Smooth muscle cell (in vitro differentiated cells): ENCODE data around the gene TOR3A. TPM values are rescaled to one million over a fixed set of nuclear protein-coding genes. Genes with fewer than 3 reads are reported as not detected.
A peak's percentile ranks its signal among the peaks of the same experiment; 100 is the strongest.
"Not testable (repeated sequence)": the region's sequence is repeated elsewhere in the genome, so short reads cannot be mapped to it uniquely, and the experiment has no call there.

Experiments used
- DNase-seq: peaks from one replicate; lab custom pipeline; 2025; ENCODE audit not compliant: unreplicated experiment; lab: John Stamatoyannopoulos, UW
- H2AFZ ChIP-seq: fragments of 200-600 bp; sonication (generic); 2 replicates; pipeline ENCODE4 v1.6.0; 2016; ENCODE audit warnings: antibody characterized with exemption, low read depth, mild to moderate bottlenecking
- H3F3A ChIP-seq: fragments of 200-600 bp; sonication (generic); 2 replicates; pipeline ENCODE4 v1.6.0; 2017; ENCODE audit warnings: antibody characterized with exemption, low read depth
- H3K27ac ChIP-seq: fragments of 200-600 bp; sonication (generic); 2 replicates; pipeline ENCODE4 v1.5.1; 2016; ENCODE audit warnings: low read depth, mild to moderate bottlenecking
- H3K27me3 ChIP-seq: fragments of 200-600 bp; sonication (generic); 2 replicates; pipeline ENCODE4 v1.6.1; 2016; ENCODE audit warnings: low read depth, mild to moderate bottlenecking
- H3K36me3 ChIP-seq: fragments of 200-600 bp; sonication (generic); 2 replicates; pipeline ENCODE4 v1.5.1; 2016; ENCODE audit warnings: low read depth
- H3K4me1 ChIP-seq: fragments of 200-600 bp; sonication (generic); 2 replicates; pipeline ENCODE4 v1.5.1; 2016; ENCODE audit warnings: low read depth
- H3K4me2 ChIP-seq: fragments of 200-600 bp; sonication (generic); 2 replicates; pipeline ENCODE4 v1.6.0; 2016; ENCODE audit warnings: mild to moderate bottlenecking
- H3K4me3 ChIP-seq: fragments of 200-600 bp; sonication (generic); 2 replicates; pipeline ENCODE4 v1.5.1; 2016; ENCODE audit warnings: mild to moderate bottlenecking
- H3K79me2 ChIP-seq: fragments of 200-600 bp; sonication (generic); 2 replicates; pipeline ENCODE4 v1.6.0; 2016; ENCODE audit warnings: low read depth, mild to moderate bottlenecking
- H3K9ac ChIP-seq: fragments of 200-600 bp; sonication (generic); 2 replicates; pipeline ENCODE4 v1.6.0; 2016; ENCODE audit warnings: low read depth
- H3K9me3 ChIP-seq: fragments of 200-600 bp; sonication (generic); replicated peaks from 2 replicates; pipeline ENCODE4 v1.5.1; 2016; ENCODE audit warnings: low read depth
- H4K20me1 ChIP-seq: fragments of 200-600 bp; sonication (generic); 2 replicates; pipeline ENCODE4 v1.6.0; 2016; ENCODE audit warnings: low read depth
- CTCF ChIP-seq: fragments of 200-600 bp; sonication (generic); IDR thresholded peaks from 2 replicates; pipeline ENCODE4 v1.5.1; 2017; ENCODE audit warnings: borderline replicate concordance, mild to moderate bottlenecking, antibody characterized with exemption; ENCODE audit not compliant: insufficient read depth, poor library complexity, severe bottlenecking
- WGBS: methylation state at CpG from one replicate; pipeline ENCODE4 v1.1.7; 2016; ENCODE audit warnings: low lambda C conversion rate; 5-methylcytosine and 5-hydroxymethylcytosine counted together
- polyA plus RNA-seq: library from polyadenylated mRNA; unstranded; fragments of >200 nt; fragmentation: Nextera tagmentation; extraction: Ambion mirVana; gene quantifications from 2 replicates; pipeline ENCODE4 v1.2.1, GENCODE V29; 2016
- total RNA-seq: library from RNA; depleted of rRNA; stranded (reverse); fragments of >200 nt; gene quantifications from 2 replicates; pipeline ENCODE4 v1.2.3, GENCODE V29; 2014

Gene TOR3A
- total and polyA plus RNA-seq, 2 experiments from 2014 or later, result 13.0 to 16.6 TPM

- Histone ChIP-seq H3K36me3 (peaks cover 5% of the 10 kb centered on the region), H3K4me1 (no peaks in the 10 kb centered on the region)
- no peak for TF ChIP-seq CTCF
Measured at GRCh38 chr1:179128520-179128919, 46.6 kb downstream of the TOR3A start.

GRCh38 chr1:179129702-179130473 lies 48.0 kb downstream of the TOR3A start:
- DNase-seq, result no peak
- peak overlapping the region; percentile 12 for H3K4me2 ChIP-seq
- H3K36me3 ChIP-seq, result peaks cover 5% of the 10 kb centered on the region
- peaks cover 71% of the 10 kb centered on the region for H4K20me1 ChIP-seq
- no peak overlapping the region for H2AFZ ChIP-seq
- H3K27ac ChIP-seq, result peak overlapping the region; percentile 54
- TF ChIP-seq CTCF, result no peak
- no peaks in the 10 kb centered on the region for H3K4me1 ChIP-seq
- H3K27me3 ChIP-seq, result no peaks in the 10 kb centered on the region
- H3K79me2 ChIP-seq, result peaks cover 45% of the 10 kb centered on the region
- no peak overlapping the region for H3K4me3 ChIP-seq
- H3F3A ChIP-seq, result peaks cover 3% of the 10 kb centered on the region
- no peak overlapping the region for H3K9ac ChIP-seq
- no peaks in the 10 kb centered on the region for H3K9me3 ChIP-seq
- 94% methylated on average over 10 of the region's 10 CpGs for WGBS

More at GRCh38 chr1:179128520-179128919, 46.6 kb downstream of the TOR3A start:
- Histone ChIP-seq H3K9me3 (no peaks in the 10 kb centered on the region), H2AFZ (no peak overlapping the region), H3K4me3 (no peak overlapping the region), H4K20me1 (peaks cover 64% of the 10 kb centered on the region), H3K79me2 (peaks cover 40% of the 10 kb centered on the region), H3K27me3 (no peaks in the 10 kb centered on the region), H3K4me2 (no peak overlapping the region), H3K9ac (no peak overlapping the region), H3F3A (peaks cover 3% of the 10 kb centered on the region), H3K27ac (peak overlapping the region; percentile 54)
- DNase-seq, result no peak
- WGBS, result 95% methylated on average over 4 of the region's 4 CpGs

- 94% methylated on average over 15 of the region's 27 CpGs for WGBS
- H3K36me3 ChIP-seq, H3K4me3 ChIP-seq, DNase-seq, H3K9me3 ChIP-seq, H3K27ac ChIP-seq, H3F3A ChIP-seq, H3K4me1 ChIP-seq, H3K4me2 ChIP-seq, H2AFZ ChIP-seq, H3K9ac ChIP-seq, H3K27me3 ChIP-seq: not testable (repeated sequence)
- H4K20me1 ChIP-seq, result peaks cover 76% of the 10 kb centered on the region
- peaks cover 63% of the 10 kb centered on the region for H3K79me2 ChIP-seq
Measured at GRCh38 chr1:179135168-179135567, 53.3 kb downstream of the TOR3A start.

GRCh38 chr1:179135707-179136106 lies 53.8 kb downstream of the TOR3A start:
- H3K9ac ChIP-seq, H3K4me1 ChIP-seq, H3K4me3 ChIP-seq, H3K27me3 ChIP-seq, H3K36me3 ChIP-seq, H3F3A ChIP-seq, H3K9me3 ChIP-seq, H2AFZ ChIP-seq, DNase-seq, H3K4me2 ChIP-seq, H3K27ac ChIP-seq: not testable (repeated sequence)
- no CpG with 5 or more reads among the region's 28 CpGs for WGBS
- Histone ChIP-seq H4K20me1 (peaks cover 76% of the 10 kb centered on the region), H3K79me2 (peaks cover 69% of the 10 kb centered on the region)
